IMR-90 (cell line): ENCODE measurements around the gene LDLRAD3. TPM values are rescaled to one million over a fixed set of nuclear protein-coding genes. Genes with fewer than 3 reads are reported as not detected.

ENCODE experiments used
- ATAC-seq: fragments of 200-7000 bp; cut with Tn5 transposase; 2 replicates; pipeline ENCODE4 v1.9.1; 2020; ENCODE audit warnings: low read depth, mild to moderate bottlenecking, moderate library complexity
- BruUV-seq: library from RNA; stranded (reverse); fragments of 400-500 nt; replicated peaks from 2 replicates; lab custom pipeline; 2021; lab: Mats Ljungman, UMichigan
- CTCF ChIA-PET: fragments of 300-600 bp; formaldehyde crosslinking; extraction: SDS; loops from one replicate; lab custom pipeline; 2021; ENCODE audit warnings: antibody characterized with exemption; lab: Yijun Ruan, JAX
- POLR2A ChIA-PET: fragments of 300-600 bp; sonication (Branson Sonifier 250); formaldehyde crosslinking; loops from one replicate; lab custom pipeline; 2022; ENCODE audit warnings: antibody characterized with exemption; ENCODE audit not compliant: unreplicated experiment; lab: Charles Lee
- DNase-seq: peaks from one replicate; pipeline ENCODE4 v3.0.0; 2013
- H2AFZ ChIP-seq: replicated peaks from 2 replicates; pipeline ENCODE3; 2013; ENCODE audit warnings: low read length, mild to moderate bottlenecking; ENCODE audit not compliant: poor library complexity
- H2AK5ac ChIP-seq: 2 replicates; pipeline ENCODE4 v1.6.1; 2013; ENCODE audit warnings: low read depth, low read length, inconsistent platforms
- H2AK9ac ChIP-seq: replicated peaks from 2 replicates; pipeline ENCODE3; 2013; ENCODE audit warnings: mild to moderate bottlenecking, low read depth, low read length, moderate library complexity; ENCODE audit not compliant: poor library complexity
- H2BK120ac ChIP-seq: 2 replicates; pipeline ENCODE4 v1.6.1; 2013; ENCODE audit warnings: low read depth, low read length, inconsistent platforms
- H2BK15ac ChIP-seq: 3 replicates; pipeline ENCODE4 v1.6.1; 2013; ENCODE audit warnings: low read depth, low read length, inconsistent platforms
- H2BK20ac ChIP-seq: 2 replicates; pipeline ENCODE4 v1.6.1; 2013; ENCODE audit warnings: low read depth, mild to moderate bottlenecking, inconsistent platforms, low read length, moderate library complexity
- H2BK5ac ChIP-seq: 2 replicates; pipeline ENCODE4 v1.6.1; 2013; ENCODE audit warnings: mild to moderate bottlenecking, low read depth, low read length, inconsistent platforms; ENCODE audit not compliant: poor library complexity, severe bottlenecking
- H3K14ac ChIP-seq: replicated peaks from 2 replicates; pipeline ENCODE4 v1.6.1; 2013; ENCODE audit warnings: low read depth, low read length, inconsistent platforms
- H3K18ac ChIP-seq: 2 replicates; pipeline ENCODE4 v1.6.1; 2013; ENCODE audit warnings: low read depth, low read length, control low read depth
- H3K23ac ChIP-seq: 2 replicates; pipeline ENCODE4 v1.6.1; 2013; ENCODE audit warnings: low read depth, low read length, inconsistent platforms
- H3K27ac ChIP-seq: 2 replicates; pipeline ENCODE4 v1.5.1; 2013; ENCODE audit warnings: mild to moderate bottlenecking, control low read depth, low read length; ENCODE audit not compliant: insufficient read depth
- H3K27me3 ChIP-seq: 2 replicates; pipeline ENCODE4 v1.6.1; 2013; ENCODE audit warnings: low read length; ENCODE audit not compliant: control insufficient read depth, insufficient read depth
- H3K36me3 ChIP-seq: 2 replicates; pipeline ENCODE4 v1.6.1; 2013; ENCODE audit warnings: low read length, mixed read lengths; ENCODE audit not compliant: control insufficient read depth, insufficient read depth
- H3K4ac ChIP-seq: 2 replicates; pipeline ENCODE4 v1.6.1; 2013; ENCODE audit warnings: low read depth, low read length, inconsistent platforms
- H3K4me1 ChIP-seq: 2 replicates; pipeline ENCODE4 v1.6.1; 2013; ENCODE audit warnings: low read length, mixed read lengths; ENCODE audit not compliant: control insufficient read depth, insufficient read depth
- H3K4me2 ChIP-seq: 2 replicates; pipeline ENCODE4 v1.6.1; 2013; ENCODE audit warnings: low read depth, mild to moderate bottlenecking, control low read depth, low read length, moderate library complexity
- H3K4me3 ChIP-seq: 2 replicates; pipeline ENCODE4 v1.5.1; 2013; ENCODE audit warnings: low read depth, mild to moderate bottlenecking, control low read depth, low read length, moderate library complexity; ENCODE audit not compliant: insufficient read depth
- H3K56ac ChIP-seq: 2 replicates; pipeline ENCODE4 v1.6.1; 2013; ENCODE audit warnings: low read length, inconsistent platforms; ENCODE audit not compliant: insufficient read depth; ENCODE audit errors: extremely low read depth
- H3K79me1 ChIP-seq, 2 experiments: 2 replicates each; pipeline ENCODE4 v1.6.1; 2013; ENCODE audit warnings: low read length in 2 of 2, inconsistent platforms in 1 of 2, low read depth in 1 of 2
- H3K9ac ChIP-seq: 2 replicates; pipeline ENCODE4 v1.6.1; 2013; ENCODE audit warnings: low read depth, low read length, control low read depth
- H3K9me1 ChIP-seq: 2 replicates; pipeline ENCODE4 v1.6.1; 2013; ENCODE audit warnings: low read length, inconsistent platforms; ENCODE audit not compliant: insufficient read depth
- H3K9me3 ChIP-seq: 2 replicates; pipeline ENCODE4 v1.6.1; 2013; ENCODE audit warnings: low read length; ENCODE audit not compliant: control insufficient read depth, insufficient read depth
- H4K20me1 ChIP-seq: 2 replicates; pipeline ENCODE4 v1.6.1; 2013; ENCODE audit warnings: low read length, inconsistent platforms; ENCODE audit not compliant: insufficient read depth
- H4K5ac ChIP-seq: 2 replicates; pipeline ENCODE4 v1.6.1; 2013; ENCODE audit warnings: mild to moderate bottlenecking, low read depth, low read length, control low read depth
- H4K8ac ChIP-seq, 2 experiments: 2 replicates each; pipeline ENCODE4 v1.6.1; 2013; ENCODE audit warnings: low read depth in 2 of 2, low read length in 2 of 2, control low read depth in 1 of 2, inconsistent platforms in 1 of 2
- H4K91ac ChIP-seq: 2 replicates; pipeline ENCODE4 v1.6.1; 2013; ENCODE audit warnings: low read depth, low read length, inconsistent platforms; ENCODE audit not compliant: insufficient read depth
- CEBPB ChIP-seq: IDR thresholded peaks from 2 replicates; pipeline ENCODE4 v1.6.1; 2012; ENCODE audit warnings: low read depth, low read length, improper control_type of control experiment
- MAZ ChIP-seq: IDR thresholded peaks from 2 replicates; pipeline ENCODE4 v1.6.1; 2012; ENCODE audit warnings: low read depth, mild to moderate bottlenecking, low read length, improper control_type of control experiment, moderate library complexity, borderline replicate concordance
- RAD21 ChIP-seq: IDR thresholded peaks from 2 replicates; pipeline ENCODE4 v1.6.1; 2012; ENCODE audit warnings: low read length, improper control_type of control experiment
- RCOR1 ChIP-seq: IDR thresholded peaks from 2 replicates; pipeline ENCODE4 v1.6.1; 2012; ENCODE audit warnings: mild to moderate bottlenecking, low read length, improper control_type of control experiment; ENCODE audit not compliant: insufficient replicate concordance
- WGBS, 2 experiments: methylation state at CpG; one replicate each; pipeline versions ENCODE4 v1.1.5 to v1.1.7; 2013; ENCODE audit warnings: missing lambda C conversion rate in 2 of 2; ENCODE audit not compliant: insufficient read length in 1 of 2; ENCODE audit errors: extremely low coverage in 2 of 2; 5-methylcytosine and 5-hydroxymethylcytosine counted together
- dilution Hi-C: fragments of 300-500 bp; cut with HindIII; formaldehyde crosslinking; loops from one replicate; pipeline ENCODE4 v1.14.3; 2018; ENCODE audit warnings: low sequenced_read_pairs; ENCODE audit not compliant: unreplicated experiment
- in situ Hi-C: fragments of 300-500 bp; cut with MboI; formaldehyde crosslinking; loops from 3 replicates; pipeline ENCODE4 v1.14.3; 2019; ENCODE audit warnings: low sequenced_read_pairs, inconsistent platforms, mixed read lengths
- intact Hi-C: fragments of 100-400 bp; cut with micrococcal nuclease; formaldehyde crosslinking; loops from 2 replicates; pipeline ENCODE4 v1.10.0; 2022
- polyA plus RNA-seq, 3 experiments: library from polyadenylated mRNA; depleted of rRNA; stranded (reverse); fragments of >200 nt; gene quantifications; 2 replicates each; pipeline ENCODE4 v1.2.3, GENCODE V29; 2012; ENCODE audit warnings: low replicate concordance in 1 of 3
- total RNA-seq: library from RNA; depleted of rRNA; stranded (reverse); fragments of >200 nt; gene quantifications from 2 replicates; pipeline ENCODE4 v1.2.3, GENCODE V29; 2012
- TF ChIP-seq, protein P1 (sequence below): fragments of 150-350 bp; IDR thresholded peaks from 2 replicates; pipeline ENCODE4 v1.6.1; 2016; ENCODE audit warnings: low read depth, mild to moderate bottlenecking, low read length, moderate library complexity, borderline replicate concordance

Gene LDLRAD3
- total and polyA plus RNA-seq, 2 of the 4 experiments (the other 2 are of a cell fraction): 2.7 to 6.4 TPM

- Histone ChIP-seq H3K79me1 (peaks cover 7 to 13% of the 10 kb centered on the region in 2 experiments; a peak in 2 of 4 replicates), H2BK120ac (no peak overlapping the region), H3K36me3 (peaks cover 3% of the 10 kb centered on the region; the same call in 1 of the 2 replicates), H2BK15ac (no peak overlapping the region), H4K8ac (no peak overlapping the region), H3K9me1 (peaks cover 12% of the 10 kb centered on the region), H2AK5ac (no peak overlapping the region), H3K14ac (no peak overlapping the region), H3K18ac (no peak overlapping the region), H4K20me1 (no peaks in the 10 kb centered on the region), H3K4me1 (peaks cover 15% of the 10 kb centered on the region), H3K4ac (no peak overlapping the region), H3K9ac (no peak overlapping the region), H3K4me2 (no peak overlapping the region), H2BK20ac (no peak overlapping the region), H3K4me3 (no peak overlapping the region), H2AK9ac (peak overlapping the region; percentile 5), H3K56ac (no peak overlapping the region), H2BK5ac (no peak overlapping the region), H3K23ac (no peak overlapping the region), H3K9me3 (no peaks in the 10 kb centered on the region), H4K91ac (no peak overlapping the region), H3K27ac (no peak overlapping the region), H2AFZ (no peak overlapping the region), H3K27me3 (no peaks in the 10 kb centered on the region), H4K5ac (no peak overlapping the region)
- no peak for TF ChIP-seq RAD21
- TF ChIP-seq, protein P1, sequence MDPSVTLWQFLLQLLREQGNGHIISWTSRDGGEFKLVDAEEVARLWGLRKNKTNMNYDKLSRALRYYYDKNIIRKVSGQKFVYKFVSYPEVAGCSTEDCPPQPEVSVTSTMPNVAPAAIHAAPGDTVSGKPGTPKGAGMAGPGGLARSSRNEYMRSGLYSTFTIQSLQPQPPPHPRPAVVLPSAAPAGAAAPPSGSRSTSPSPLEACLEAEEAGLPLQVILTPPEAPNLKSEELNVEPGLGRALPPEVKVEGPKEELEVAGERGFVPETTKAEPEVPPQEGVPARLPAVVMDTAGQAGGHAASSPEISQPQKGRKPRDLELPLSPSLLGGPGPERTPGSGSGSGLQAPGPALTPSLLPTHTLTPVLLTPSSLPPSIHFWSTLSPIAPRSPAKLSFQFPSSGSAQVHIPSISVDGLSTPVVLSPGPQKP: no peak
- TF ChIP-seq CEBPB: no peak
- TF ChIP-seq RCOR1: no peak
- no peak for TF ChIP-seq MAZ
- WGBS, 2 experiments: 90% methylated on average over 5 of the region's 10 CpGs; no CpG with 5 or more reads in 1 of the 2 experiments
- no peak for ATAC-seq
- in situ Hi-C loops: no loop called here
- dilution Hi-C loops: no loop called here
- ChIA-PET CTCF (no interaction called here), POLR2A (no interaction called here)
- intact Hi-C loops: no loop called here
- DNase-seq: no peak
- no TSS peak for BruUV-seq
Measured at GRCh38 chr11:36077886-36078685, 134.2 kb downstream of the LDLRAD3 start.
